Anterior cingulate cortex (tissue), 58 donors: ENCODE results near the gene PRM2.

ENCODE experiments used
- DNase-seq, 58 donors: peaks; one replicate each; lab custom pipeline; 2025; lab: John Stamatoyannopoulos, UW

PRM2 gene

DNA sequence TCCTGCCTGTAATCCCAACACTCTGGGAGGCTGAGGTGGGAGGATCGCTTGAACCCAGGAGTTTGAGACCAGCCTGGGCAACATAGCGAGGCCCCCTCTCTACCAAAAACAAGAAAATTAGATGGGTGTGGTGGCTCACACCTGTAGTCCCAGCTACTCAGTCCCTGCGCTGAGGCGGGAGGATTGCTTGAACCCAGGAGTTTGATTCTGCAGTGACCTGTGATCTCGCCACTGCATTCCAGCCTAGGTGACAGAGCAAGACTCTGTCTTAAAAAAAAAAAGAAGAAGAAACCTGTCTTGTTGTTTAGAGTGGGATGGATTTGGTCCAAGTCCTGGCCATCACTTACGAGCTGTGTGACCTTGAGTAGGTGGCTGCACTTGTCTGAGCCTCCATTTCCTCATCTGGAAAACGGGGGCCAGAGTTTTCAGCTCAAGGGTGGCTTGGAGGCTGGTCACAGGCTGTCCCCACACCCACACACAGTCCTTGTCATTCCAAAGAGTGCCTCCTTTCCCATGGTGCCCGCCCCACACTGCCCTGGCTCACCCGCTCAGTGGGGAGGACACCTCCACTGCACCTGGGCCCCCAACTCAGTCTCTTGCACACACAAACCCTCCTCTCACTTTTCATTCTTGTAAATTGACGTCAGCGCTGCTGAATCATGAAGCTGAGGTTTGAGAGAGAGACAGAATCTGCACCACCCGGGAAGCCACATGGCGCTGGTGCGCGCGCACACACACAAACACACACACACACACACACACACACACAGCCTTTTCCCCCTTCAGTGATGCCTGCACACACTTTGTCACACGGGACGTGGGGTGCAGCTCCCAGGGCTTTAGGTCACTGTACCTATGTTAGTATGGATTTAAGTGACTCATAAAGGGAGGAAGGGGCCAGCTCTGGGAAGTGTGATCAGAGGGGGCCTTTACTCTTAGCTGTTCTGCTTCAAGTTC lies 24.5 kb downstream of the PRM2 start:
- peak in 1 of 58 donors; percentile 13 for DNase-seq

DNA sequence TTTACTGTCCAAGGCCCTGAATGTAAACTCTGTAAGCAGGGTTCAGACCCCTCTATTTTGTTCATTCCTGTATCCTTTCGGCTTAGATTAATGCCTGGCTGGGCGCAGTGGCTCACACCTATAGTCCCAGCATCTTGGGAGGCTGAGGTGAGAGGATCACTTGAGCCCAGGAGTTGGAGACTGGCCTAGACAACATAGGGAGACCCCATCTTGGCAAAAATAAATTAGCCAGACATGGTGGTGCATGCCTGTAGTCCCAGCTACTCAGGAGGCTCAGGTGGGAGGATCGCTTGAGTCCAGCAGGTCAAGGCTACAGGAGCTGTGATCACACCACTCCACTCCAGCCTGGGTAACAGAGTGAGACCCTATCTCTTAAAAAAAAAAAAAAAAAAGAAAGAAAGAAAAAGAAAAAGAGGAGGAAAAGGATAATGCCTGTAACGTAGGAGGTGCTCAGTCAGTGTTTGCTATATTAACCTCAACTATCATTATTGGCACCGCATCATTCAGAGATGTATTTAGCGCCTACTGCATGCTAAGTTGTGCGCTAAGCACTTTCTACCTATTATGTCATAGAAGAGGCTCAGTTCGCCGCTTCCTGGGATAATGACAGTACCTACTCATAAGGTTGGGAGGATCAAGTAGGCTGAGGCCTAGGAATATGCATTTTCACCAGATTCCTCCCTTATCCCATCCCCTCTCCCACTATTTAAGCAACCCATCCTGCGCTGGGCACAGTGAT lies 25.3 kb downstream of the PRM2 start:
- no peak for DNase-seq

DNA sequence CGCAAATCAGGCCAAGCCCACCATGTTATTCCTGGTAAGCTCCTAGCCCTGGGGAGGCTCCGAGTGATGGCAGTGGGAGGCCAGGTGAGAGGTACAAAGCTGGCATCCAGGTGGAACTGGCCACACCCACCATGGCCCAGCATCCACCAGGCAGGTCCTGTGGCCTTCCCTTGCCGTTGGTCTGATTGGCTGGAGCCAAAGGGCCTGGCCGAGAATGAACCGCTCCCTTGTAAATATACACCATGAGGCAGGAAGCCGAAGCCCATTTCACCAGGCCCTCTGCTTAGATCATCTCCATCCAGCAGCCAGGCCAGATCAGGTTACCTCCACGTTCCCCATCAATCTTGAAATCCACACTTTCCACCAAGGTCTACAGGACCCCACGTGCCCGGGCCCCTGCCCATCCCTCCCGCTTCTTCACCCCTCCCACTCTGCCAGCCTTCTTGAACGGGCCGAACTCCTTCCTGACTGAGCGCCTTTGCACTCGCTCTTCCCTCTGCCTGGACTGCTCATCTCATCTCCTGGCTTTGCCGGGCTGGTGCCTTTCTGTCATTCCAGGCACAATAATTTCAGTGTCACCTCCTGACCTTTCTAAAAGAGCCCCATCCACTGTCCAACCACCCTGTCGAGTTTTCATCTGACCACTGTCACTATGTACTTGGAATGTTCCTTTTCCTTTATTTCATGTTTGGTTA lies 26.0 kb downstream of the PRM2 start:
- DNase-seq = no peak

DNA sequence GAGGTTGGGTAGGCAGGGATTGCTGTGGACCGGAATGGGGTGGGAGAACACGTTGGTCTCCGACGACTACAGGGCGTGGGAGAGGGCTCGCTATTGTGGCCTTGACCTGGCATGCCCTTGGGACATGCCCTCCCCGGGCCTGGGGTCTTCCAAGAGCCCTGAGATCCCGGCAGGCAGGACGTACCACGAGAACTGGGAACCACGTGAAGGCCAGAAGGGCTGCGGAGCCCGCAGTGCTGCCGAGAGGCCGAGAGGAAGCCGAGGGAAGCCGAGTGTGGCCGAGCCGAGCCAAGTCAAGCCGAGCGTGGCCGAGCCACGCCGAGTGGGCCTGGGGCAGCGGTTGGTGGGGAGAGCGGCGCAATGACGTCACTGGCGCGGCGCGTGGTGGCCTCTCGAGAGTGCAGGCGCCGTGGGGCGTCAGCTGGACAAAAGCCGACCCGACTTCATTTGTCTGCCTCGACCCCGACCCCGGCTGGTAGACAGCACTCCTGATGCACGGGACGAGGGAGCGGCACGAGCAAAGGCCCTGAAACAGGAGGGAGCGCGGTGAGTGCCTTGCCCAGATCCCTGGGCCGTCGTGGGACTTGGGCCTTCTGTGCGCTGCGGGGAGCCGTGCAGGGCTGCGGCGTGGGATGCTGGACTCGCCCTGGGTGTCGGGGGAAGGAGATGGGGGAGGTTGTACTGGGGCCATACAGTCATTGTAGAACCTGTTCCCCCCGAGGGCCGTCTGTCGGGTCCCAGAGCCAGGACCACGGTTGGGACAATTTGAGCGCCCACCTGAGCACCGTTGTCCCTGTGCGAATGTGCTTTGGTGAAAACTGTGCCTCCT lies 26.8 kb downstream of the PRM2 start:
- DNase-seq = no peak

DNA sequence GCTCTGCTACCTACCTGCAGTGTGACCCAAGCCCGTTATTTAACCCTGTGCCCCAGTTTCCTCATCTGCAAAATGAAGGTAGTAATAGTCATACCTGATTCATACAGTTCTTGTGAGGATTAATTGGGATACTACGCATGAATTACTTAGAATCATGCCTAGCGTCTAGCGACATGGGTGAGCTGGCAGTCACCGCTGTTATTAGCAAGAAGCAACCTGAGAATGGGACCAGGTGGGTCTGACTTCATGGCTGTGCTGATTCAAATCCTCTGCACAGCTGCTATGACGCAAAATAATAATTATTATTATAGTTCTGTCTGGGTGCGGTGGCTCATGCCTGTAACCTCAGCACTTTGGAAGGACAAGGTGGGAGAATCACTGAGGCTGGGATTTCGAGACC lies 28.1 kb downstream of the PRM2 start:
- no peak for DNase-seq

DNA sequence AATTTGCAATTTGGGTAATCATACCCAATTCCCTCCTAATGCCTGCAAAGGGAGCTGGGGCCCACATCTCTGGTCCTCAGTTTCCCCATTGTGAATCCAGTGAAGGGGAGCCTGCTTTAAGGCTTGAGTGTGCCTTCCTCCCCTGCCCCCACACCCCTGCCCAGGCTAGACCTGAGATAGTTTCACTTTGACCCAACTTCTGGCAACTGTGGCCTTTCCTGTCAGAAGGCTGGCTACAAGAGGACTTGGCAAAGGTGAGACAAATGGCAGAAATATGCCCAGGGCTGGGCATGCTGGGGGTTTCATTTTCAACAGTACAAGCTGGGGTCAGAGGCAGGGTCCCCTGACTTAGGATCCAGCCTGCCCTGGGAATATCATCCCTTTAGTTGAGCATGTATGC lies 30.3 kb downstream of the PRM2 start:
- DNase-seq = no peak

DNA sequence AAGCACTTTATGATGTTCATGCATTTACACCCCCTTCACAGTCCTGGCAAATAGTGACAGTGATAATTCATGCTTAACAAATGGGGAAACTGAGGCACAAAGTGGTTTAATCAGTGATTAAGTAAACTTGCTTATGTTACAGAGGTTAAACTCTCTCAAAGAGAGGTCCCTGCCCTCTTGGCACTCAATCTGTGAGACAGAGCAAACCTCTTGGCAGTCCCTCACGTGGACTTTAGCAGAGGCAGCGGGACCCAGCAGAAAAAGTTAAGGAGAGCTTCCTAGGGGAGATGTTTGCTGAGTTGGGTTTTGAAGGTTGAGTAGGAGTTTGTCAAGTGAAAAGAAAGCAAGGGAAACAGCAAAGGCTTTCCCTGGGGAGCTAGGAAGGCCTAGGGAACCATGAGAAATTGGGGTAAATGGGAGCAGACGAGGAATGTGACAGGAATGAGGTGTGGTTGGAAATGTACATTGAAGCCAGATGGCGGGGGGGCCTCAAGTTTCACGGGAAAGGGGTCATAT lies 31.0 kb downstream of the PRM2 start:
- DNase-seq = no peak

DNA sequence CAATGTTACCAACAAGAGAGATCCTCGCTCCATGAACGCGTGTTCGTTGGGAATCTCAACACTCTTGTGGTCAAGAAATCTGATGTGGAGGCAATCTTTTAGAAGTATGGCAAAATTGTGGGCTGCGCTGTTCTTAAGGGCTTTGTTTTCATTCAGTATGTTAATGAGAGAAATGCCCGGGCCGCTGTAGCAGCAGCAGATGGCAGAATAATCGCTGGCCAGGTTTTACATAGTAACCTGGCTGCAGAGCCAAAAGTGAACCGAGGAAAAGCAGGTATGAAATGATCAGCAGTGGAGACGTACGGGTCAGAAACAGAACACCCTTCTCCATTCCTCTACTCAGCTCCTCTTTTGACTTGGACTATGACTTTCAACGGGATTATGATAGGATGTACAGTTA lies 33.6 kb downstream of the PRM2 start:
- no peak for DNase-seq

DNA sequence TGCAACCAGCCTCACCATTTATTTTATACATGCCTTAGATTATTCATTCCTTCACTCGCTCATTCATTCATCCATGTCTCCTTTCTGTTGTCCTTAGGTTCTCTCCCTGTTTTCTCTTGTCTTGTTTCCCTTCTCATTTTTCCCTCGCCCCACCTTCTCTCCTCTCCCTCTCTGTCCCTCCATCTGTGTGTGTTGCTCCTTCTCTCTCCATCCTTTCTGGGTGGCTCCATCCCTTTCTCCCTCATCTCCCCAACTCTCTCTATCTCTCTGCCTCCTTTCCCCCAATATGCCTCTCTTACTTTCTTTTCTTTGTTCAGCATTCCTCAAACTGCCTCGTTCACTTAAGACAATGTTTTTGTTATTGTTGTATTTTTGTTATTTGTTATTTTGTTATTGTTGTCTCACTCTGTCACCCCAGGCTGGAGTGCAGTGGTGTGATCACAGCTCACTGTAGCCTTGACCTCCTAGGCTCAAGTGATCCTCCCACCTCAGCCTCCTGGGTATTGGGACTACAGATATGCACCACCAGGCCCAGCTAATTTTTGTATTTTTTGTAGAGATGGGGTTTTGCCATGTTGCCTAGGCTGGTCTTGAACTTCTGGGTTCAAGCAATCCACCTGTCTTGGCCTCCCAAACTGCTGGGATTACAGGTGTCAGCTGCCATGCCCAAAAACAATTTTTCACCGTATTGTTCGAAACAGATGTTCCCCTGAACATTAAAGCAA lies 34.6 kb downstream of the PRM2 start:
- no peak for DNase-seq

DNA sequence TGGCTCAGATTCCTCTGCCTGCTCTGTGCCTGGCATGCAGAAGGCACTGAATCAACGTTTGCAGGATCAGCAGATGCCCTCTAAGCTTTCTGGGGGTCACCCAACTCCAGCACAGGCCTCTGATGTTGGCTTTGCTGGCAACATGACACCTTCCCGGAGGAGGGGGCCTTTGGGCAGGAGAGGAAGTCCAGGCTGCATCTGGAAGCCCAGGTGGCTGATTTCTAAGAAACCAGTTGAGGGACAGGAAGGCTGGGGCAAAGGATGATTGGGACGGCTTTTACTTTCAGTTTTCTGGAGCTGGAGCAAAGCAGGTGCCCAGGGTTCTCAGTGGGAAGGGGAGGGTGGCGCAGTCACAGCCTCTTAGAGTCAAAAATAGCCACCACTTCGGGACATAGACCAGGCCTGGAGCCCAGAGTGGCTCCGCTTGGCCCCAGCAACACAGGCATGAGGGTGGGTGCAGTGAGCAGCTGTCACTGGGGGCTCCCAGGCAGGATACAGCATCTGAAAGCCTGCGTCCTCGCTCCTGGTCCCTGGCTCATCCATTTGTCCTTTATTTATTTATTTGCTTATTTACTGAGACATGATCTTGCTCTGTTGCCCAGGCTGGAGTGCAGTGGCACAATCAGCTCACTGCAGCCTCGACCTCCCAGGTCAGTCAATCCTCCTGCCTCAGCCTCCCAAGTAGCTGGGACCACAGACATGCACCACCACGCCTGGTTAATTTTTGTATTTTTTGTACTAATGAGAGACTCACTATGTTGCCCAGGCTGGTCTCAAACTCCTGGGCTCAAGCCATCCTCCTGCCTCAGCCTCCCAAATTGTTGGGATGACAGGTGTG lies 35.4 kb downstream of the PRM2 start:
- DNase-seq = no peak

DNA sequence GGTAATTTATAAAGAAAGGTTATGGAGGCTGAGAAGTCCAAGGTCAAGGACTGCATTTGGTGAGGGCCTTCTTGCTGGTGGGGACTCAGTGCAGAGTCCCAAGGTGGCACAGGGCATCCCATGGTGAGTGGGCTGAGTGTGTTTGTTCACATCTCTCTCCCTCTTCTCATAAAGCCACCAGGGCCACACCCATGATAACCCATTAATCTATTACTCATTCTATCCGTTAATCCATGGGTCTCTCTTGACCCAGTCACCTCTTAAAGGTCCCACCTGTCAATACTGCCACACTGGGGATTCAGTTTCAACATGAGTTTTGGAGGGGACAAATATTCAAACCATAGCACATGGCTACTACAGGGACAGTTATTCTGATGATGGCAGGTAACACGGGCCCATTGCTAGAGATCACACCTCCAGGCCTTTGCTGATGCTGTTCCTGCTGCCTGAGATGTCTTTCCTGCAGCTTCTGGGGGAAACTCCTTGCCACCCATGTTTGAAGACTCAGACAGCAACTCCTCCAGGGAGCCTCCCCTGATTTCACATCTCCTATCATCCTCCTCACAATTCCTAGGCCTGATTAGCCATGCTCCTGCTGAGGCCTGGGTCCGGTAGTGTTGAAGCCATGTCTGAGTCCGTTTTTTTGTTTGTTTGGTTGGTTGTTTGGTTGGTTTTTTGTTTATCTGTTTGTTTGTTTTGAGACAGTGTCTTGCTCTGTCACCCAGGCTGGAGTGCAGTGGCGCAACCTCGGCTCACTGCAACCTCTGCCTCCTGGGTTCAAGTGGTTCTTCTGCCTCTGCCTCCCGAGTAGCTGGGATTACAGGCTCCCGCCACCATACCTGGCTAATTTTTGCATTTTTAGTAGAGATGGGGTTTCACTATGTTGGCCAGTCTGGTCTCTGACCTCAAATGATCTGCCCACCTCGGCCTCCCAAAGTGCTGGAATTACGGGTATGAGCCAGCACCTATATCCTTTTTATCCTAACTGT lies 36.3 kb downstream of the PRM2 start:
- DNase-seq = no peak

DNA sequence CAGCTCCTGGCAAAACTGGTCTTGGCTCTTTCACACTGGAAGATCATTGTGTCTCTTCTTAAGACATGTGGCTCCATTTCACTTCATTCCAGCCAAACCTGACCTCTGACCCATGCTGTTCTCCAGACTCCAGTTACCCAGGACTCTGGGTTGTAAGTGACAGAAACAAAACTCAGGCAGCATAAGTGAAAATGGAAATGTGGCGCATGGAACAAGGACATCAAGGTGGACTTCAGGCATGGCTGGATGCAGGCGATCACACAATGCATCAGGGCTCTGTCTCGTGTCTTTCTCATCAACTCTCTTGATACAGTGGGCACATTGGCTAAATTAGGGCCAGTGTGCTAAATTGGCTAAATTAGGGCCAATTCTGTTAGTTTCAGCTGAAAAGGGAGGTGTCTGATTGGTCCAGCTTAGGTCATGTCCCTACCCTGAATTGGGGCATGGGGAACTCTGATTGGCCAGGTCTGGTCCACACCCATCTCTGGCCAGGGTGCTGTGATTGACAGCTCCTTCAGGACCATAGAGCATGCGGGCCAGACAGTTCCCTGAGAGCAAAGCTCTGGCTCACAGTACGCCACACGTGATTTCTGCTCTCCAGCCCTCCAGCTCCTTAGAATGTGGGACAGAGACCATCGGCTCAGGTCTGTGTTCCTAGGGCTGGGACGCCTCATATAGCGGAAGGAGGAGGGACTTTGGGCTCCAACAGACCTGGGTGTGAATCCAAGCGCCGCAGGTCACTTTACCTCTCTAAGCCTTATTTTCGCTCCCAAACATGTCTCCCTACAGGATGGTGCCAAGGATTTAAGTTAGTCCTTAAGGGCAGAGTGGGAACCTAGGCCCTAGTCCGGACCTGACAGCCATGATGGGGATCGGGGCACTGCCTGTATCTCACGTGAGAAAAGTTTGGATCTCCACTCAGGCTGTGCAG lies 37.7 kb downstream of the PRM2 start:
- no peak for DNase-seq

DNA sequence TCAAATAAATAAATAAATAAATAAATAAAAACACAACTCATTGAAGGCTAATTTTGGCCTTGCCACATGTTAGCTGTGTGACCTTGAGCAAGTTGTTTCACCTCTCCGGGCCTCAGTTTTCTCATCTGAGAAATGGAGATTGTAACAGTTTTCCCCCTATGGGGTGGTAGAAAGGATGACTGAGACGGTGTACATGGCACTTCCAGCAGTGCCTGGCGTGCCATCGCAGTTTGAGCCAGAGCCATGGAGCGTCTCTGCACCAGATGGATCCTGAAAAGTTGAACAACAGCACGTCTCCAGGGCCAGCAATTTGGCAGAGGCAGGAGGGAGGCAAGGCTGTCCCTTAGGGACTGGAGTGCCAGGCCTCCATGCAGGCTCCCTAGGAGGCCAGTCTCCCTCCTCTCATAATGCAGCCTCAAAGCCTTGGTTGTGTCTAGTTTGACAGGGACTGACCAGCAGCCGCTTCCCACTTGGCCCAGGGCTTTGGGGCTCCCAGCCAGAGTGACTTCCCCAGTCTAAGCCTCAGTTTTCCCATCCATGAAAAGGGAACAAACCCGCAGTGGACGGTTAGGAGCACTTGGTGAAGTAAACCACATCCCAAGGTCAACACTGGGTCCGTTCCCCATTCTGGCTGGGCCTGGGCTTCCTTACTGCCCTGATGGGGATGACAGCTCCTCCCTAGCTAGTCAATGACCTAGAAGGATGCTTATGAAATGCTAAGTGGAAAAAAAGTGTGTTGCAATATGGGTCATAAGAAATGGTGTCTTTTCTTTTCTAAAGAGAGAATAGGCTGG lies 39.6 kb downstream of the PRM2 start:
- no peak for DNase-seq

DNA sequence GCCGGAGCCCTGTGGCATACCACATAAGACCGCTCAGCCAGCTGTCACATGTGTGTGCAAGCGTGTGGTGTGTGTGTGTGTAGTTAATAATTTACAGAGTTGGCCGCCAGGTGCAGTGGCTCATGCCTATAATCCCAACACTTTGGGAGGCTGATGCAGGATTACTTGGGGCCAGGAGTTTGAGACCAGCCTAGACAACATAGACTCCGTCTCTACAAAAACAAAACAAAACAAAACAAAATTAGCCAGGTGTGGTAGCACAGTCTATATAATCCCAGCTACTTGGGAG lies 40.6 kb downstream of the PRM2 start:
- DNase-seq = no peak

DNA sequence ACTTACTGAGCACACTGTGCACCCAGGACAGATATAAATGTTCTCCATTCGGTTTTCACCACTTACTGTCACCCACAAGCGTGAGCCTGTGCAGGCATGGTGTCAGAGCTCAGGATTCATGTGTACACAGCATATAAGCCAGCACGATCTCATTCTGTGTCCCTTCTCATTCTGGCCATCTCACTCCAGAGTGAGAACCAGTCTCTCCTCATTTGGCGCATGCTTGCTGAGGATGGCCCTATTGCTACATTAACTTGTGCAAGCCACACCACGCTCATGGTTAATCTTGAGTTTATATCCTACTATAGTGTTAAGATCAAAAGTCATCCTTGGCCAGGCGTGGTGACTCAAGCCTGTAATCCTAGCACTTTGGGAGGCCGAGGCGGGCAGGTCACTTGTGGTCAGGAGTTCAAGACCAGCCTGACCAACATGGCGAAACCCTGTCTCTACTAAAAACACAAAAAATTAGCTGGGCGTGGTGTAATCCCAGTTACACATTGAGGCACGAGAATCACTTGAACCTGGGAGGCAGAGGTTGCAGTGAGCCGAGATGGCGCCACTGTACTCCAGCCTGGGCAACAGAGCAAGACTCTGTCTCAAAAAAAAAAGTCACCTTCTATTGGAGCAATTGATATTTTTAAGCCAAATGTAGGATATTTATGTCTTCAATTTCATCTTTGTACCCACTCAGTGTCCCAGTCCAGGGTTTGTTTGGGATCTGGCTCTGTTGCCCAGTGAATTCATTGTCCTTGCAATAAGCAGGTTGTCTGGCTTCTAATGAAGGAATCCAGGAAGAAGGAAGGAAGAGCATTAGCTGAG lies 41.2 kb downstream of the PRM2 start:
- DNase-seq = no peak
